WTC11 (cell line): ENCODE data around the gene WLS. TPM values are rescaled to one million over a fixed set of nuclear protein-coding genes. Genes with fewer than 3 reads are reported as not detected.

Source experiments
- ATAC-seq: fragments of 200-7000 bp; cut with Tn5 transposase; 2 replicates; pipeline ENCODE4 v1.10.0; 2021; ENCODE audit warnings: mild to moderate bottlenecking, moderate library complexity
- CTCF ChIA-PET: fragments of 300-600 bp; sonication (Branson Sonifier 250); formaldehyde crosslinking; loops from one replicate; lab custom pipeline; 2021; ENCODE audit warnings: antibody characterized with exemption; lab: Charles Lee
- POLR2A ChIA-PET: fragments of 350-600 bp; sonication (Branson Sonifier 250); formaldehyde crosslinking; loops from one replicate; lab custom pipeline; 2021; ENCODE audit warnings: antibody characterized with exemption; lab: Charles Lee
- DNase-seq: peaks from one replicate; pipeline ENCODE4 v3.0.0; 2021; ENCODE audit warnings: low spot score
- H3K27ac Mint-ChIP-seq: 2 replicates; pipeline ENCODE4 v1.8.0; 2021; ENCODE audit warnings: mixed read lengths
- H3K27me3 Mint-ChIP-seq: 2 replicates; pipeline ENCODE4 v1.8.0; 2021; ENCODE audit warnings: low read depth, mild to moderate bottlenecking, moderate library complexity, mixed read lengths
- H3K36me3 Mint-ChIP-seq: 2 replicates; pipeline ENCODE4 v1.8.0; 2021; ENCODE audit warnings: mixed read lengths
- H3K4me1 Mint-ChIP-seq: 2 replicates; pipeline ENCODE4 v1.8.0; 2022; ENCODE audit warnings: mixed read lengths
- H3K4me3 Mint-ChIP-seq: 2 replicates; pipeline ENCODE4 v1.8.0; 2021; ENCODE audit warnings: mild to moderate bottlenecking, moderate library complexity, mixed read lengths
- H3K9me3 Mint-ChIP-seq: 2 replicates; pipeline ENCODE4 v1.8.0; 2021; ENCODE audit warnings: mixed read lengths
- FOXK1 ChIP-seq: sonication (generic); formaldehyde crosslinking; IDR thresholded peaks from 2 replicates; pipeline ENCODE4 v1.8.0; 2022; ENCODE audit warnings: mild to moderate bottlenecking, moderate library complexity, missing genetic modification reagents
- GABPB1 ChIP-seq: sonication (generic); formaldehyde crosslinking; IDR thresholded peaks from 2 replicates; pipeline ENCODE4 v1.8.1; 2023; ENCODE audit warnings: mild to moderate bottlenecking, missing genetic modification reagents
- GTF2I ChIP-seq: fragments of 250-450 bp; sonication (Bioruptor Pico); conservative IDR thresholded peaks from 2 replicates; pipeline ENCODE4 v1.4.0; 2021; ENCODE audit warnings: mild to moderate bottlenecking
- HMGA2 ChIP-seq: fragments of 250-450 bp; sonication (Bioruptor Pico); IDR thresholded peaks from 2 replicates; pipeline ENCODE4 v1.4.0; 2021; ENCODE audit warnings: mild to moderate bottlenecking, moderate library complexity
- IRF2 ChIP-seq: sonication (generic); formaldehyde crosslinking; IDR thresholded peaks from 2 replicates; pipeline ENCODE4 v1.8.0; 2022; ENCODE audit warnings: low read depth, missing genetic modification reagents, borderline replicate concordance
- JUN ChIP-seq: sonication (generic); formaldehyde crosslinking; IDR thresholded peaks from 2 replicates; pipeline ENCODE4 v1.8.0; 2023; ENCODE audit warnings: mild to moderate bottlenecking, missing genetic modification reagents
- KAT7 ChIP-seq: sonication (generic); formaldehyde crosslinking; IDR thresholded peaks from 2 replicates; pipeline ENCODE4 v1.8.1; 2023; ENCODE audit warnings: missing genetic modification reagents, mild to moderate bottlenecking, borderline replicate concordance
- NFATC4 ChIP-seq: fragments of 250-450 bp; sonication (Bioruptor Pico); IDR thresholded peaks from 2 replicates; pipeline ENCODE4 v1.9.0; 2021; ENCODE audit warnings: mild to moderate bottlenecking
- NFE2L1 ChIP-seq: sonication (generic); formaldehyde crosslinking; IDR thresholded peaks from 2 replicates; pipeline ENCODE4 v1.8.1; 2023; ENCODE audit warnings: missing genetic modification reagents
- NFYB ChIP-seq: sonication (generic); formaldehyde crosslinking; conservative IDR thresholded peaks from 2 replicates; pipeline ENCODE4 v1.8.0; 2022; ENCODE audit warnings: low read depth, missing genetic modification reagents
- NR2C2 ChIP-seq: sonication (generic); formaldehyde crosslinking; IDR thresholded peaks from 2 replicates; pipeline ENCODE4 v1.8.0; 2022; ENCODE audit warnings: mild to moderate bottlenecking, missing genetic modification reagents
- RELA ChIP-seq: sonication (generic); formaldehyde crosslinking; IDR thresholded peaks from 2 replicates; pipeline ENCODE4 v1.8.1; 2022; ENCODE audit warnings: missing genetic modification reagents, mild to moderate bottlenecking, borderline replicate concordance
- SMAD3 ChIP-seq: sonication (generic); formaldehyde crosslinking; IDR thresholded peaks from 2 replicates; pipeline ENCODE4 v1.8.0; 2022; ENCODE audit warnings: missing genetic modification reagents, mild to moderate bottlenecking, borderline replicate concordance
- SMAD4 ChIP-seq: sonication (generic); formaldehyde crosslinking; IDR thresholded peaks from 2 replicates; pipeline ENCODE4 v1.8.0; 2022; ENCODE audit warnings: mild to moderate bottlenecking, missing genetic modification reagents
- TCF7 ChIP-seq: sonication (generic); formaldehyde crosslinking; IDR thresholded peaks from 2 replicates; pipeline ENCODE4 v1.8.0; 2022; ENCODE audit warnings: mild to moderate bottlenecking, low read depth, missing genetic modification reagents, moderate library complexity
- ZNF671 ChIP-seq: fragments of 250-450 bp; sonication (Bioruptor Pico); IDR thresholded peaks from 2 replicates; pipeline ENCODE4 v1.8.0; 2021; ENCODE audit warnings: mild to moderate bottlenecking
- total RNA-seq: library from RNA; stranded (reverse); gene quantifications from 3 replicates; pipeline ENCODE4 v1.2.3, GENCODE V29; 2021
- TF ChIP-seq, protein P1 (sequence below): sonication (generic); formaldehyde crosslinking; IDR thresholded peaks from 2 replicates; pipeline ENCODE4 v1.8.1; 2022; ENCODE audit warnings: mild to moderate bottlenecking, moderate library complexity, missing genetic modification reagents
- TF ChIP-seq, protein P2 (sequence below): sonication (generic); formaldehyde crosslinking; IDR thresholded peaks from 2 replicates; pipeline ENCODE4 v1.8.1; 2023; ENCODE audit warnings: mild to moderate bottlenecking, missing genetic modification reagents, borderline replicate concordance
- TF ChIP-seq, protein P3 (sequence below): fragments of 250-450 bp; sonication (Bioruptor Pico); conservative IDR thresholded peaks from 2 replicates; pipeline ENCODE4 v1.9.0; 2021; ENCODE audit warnings: mild to moderate bottlenecking
- TF ChIP-seq, protein P4 (sequence below): sonication (generic); formaldehyde crosslinking; conservative IDR thresholded peaks from 2 replicates; pipeline ENCODE4 v1.8.1; 2023; ENCODE audit warnings: mild to moderate bottlenecking, low read depth, missing genetic modification reagents, moderate library complexity
- TF ChIP-seq, protein P5 (sequence below): fragments of 250-450 bp; sonication (Bioruptor Pico); IDR thresholded peaks from 2 replicates; pipeline ENCODE4 v1.9.0; 2021; ENCODE audit warnings: mild to moderate bottlenecking

Gene WLS
- total RNA-seq, 1 experiment from 2014 or later = 4.5 TPM

DNA sequence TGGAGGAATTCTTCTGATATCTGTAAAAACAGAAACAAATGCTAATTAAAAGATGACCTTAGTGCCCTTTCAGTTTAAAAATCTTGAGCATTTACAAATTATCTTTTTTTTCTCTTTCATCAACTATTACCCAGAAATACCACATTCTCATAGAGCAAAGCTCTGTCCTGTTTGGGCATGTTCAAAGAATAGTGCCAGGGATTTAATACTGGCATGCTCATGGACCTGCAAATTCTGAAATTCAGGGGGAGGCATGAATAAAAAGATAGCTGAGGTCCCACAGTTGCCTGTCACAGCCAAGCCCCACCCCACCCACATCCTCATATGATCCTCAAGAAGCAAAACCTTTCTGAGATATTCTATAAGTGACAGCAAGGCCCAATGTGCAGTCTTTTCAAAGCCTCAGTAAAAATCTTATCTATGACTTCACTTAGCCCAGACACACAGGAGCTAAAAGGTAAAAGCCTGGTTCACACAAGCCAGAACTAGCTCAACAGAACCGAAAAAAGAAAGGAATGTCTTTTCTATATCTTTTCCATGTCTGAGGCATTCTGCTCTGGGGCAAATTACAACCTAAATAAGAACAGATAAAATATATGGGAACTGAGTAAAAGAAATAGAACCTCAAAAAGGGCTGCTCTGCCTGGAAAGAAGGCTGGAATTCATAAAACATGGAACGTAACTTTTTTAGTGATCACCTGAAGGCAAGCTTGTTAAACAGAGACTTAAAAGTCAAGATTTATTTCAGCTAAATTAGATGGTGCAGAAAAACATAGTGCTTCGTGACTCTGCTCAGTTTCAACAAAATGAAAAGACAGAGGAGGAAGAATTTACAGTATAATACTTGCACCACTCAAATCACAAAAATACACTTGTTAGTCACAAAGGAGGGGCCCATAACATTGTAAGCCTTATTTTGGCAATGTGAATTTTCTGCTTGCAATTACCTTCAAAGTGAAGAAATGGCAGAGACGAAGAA lies 11.0 kb downstream of the WLS start (continued):
- no peak for TF ChIP-seq FOXK1
- no peak for TF ChIP-seq NR2C2 (CRISPR knock-in tag)
- TF ChIP-seq NFE2L1 (CRISPR knock-in tag) = no peak
- no peak for TF ChIP-seq RELA (CRISPR knock-in tag)
- TF ChIP-seq GTF2I (CRISPR knock-in tag) = no peak
- no peak for TF ChIP-seq JUN (CRISPR knock-in tag)
- TF ChIP-seq, protein P1, sequence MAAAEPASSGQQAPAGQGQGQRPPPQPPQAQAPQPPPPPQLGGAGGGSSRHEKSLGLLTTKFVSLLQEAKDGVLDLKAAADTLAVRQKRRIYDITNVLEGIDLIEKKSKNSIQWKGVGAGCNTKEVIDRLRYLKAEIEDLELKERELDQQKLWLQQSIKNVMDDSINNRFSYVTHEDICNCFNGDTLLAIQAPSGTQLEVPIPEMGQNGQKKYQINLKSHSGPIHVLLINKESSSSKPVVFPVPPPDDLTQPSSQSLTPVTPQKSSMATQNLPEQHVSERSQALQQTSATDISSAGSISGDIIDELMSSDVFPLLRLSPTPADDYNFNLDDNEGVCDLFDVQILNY (CRISPR knock-in tag) = no peak
- TF ChIP-seq SMAD4 (CRISPR knock-in tag) = no peak
- no peak for TF ChIP-seq GABPB1 (CRISPR knock-in tag)
- TF ChIP-seq, protein P2, sequence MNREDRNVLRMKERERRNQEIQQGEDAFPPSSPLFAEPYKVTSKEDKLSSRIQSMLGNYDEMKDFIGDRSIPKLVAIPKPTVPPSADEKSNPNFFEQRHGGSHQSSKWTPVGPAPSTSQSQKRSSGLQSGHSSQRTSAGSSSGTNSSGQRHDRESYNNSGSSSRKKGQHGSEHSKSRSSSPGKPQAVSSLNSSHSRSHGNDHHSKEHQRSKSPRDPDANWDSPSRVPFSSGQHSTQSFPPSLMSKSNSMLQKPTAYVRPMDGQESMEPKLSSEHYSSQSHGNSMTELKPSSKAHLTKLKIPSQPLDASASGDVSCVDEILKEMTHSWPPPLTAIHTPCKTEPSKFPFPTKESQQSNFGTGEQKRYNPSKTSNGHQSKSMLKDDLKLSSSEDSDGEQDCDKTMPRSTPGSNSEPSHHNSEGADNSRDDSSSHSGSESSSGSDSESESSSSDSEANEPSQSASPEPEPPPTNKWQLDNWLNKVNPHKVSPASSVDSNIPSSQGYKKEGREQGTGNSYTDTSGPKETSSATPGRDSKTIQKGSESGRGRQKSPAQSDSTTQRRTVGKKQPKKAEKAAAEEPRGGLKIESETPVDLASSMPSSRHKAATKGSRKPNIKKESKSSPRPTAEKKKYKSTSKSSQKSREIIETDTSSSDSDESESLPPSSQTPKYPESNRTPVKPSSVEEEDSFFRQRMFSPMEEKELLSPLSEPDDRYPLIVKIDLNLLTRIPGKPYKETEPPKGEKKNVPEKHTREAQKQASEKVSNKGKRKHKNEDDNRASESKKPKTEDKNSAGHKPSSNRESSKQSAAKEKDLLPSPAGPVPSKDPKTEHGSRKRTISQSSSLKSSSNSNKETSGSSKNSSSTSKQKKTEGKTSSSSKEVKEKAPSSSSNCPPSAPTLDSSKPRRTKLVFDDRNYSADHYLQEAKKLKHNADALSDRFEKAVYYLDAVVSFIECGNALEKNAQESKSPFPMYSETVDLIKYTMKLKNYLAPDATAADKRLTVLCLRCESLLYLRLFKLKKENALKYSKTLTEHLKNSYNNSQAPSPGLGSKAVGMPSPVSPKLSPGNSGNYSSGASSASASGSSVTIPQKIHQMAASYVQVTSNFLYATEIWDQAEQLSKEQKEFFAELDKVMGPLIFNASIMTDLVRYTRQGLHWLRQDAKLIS (CRISPR knock-in tag) = no peak

DNA sequence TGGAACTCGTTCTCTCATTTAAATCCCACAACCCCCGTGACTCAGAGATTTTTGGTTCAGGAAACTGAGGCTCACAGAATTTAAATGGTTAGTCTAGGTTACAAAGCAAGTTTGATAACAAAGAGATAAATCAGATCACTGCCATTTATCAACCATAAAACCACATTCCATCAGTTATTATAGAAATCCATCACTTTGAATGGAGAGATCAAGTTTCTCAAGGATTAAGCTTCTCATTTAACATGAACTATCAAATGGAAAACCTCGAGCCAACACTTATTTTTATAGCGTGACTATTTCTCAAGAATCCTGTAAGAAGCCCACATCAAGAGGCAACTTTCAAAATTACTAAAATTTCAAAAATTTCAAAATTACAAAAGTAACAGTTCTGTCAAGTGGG lies 11.9 kb downstream of the WLS start:
- CTCF ChIA-PET = interaction anchor here (1.2 to 1.4 kb wide), 2 partner anchors 100 kb away, joined by 3 to 4 read pairs; no protein-coding TSS in a partner anchor
- no peak for ATAC-seq

More for the DNA sequence above, 11.9 kb downstream of the WLS start:
- no peaks in the 10 kb centered on the region for H3K36me3 Mint-ChIP-seq
- peaks cover 32% of the 10 kb centered on the region for H3K27me3 Mint-ChIP-seq
- no peak overlapping the region for H3K27ac Mint-ChIP-seq
- TF ChIP-seq, protein P3, sequence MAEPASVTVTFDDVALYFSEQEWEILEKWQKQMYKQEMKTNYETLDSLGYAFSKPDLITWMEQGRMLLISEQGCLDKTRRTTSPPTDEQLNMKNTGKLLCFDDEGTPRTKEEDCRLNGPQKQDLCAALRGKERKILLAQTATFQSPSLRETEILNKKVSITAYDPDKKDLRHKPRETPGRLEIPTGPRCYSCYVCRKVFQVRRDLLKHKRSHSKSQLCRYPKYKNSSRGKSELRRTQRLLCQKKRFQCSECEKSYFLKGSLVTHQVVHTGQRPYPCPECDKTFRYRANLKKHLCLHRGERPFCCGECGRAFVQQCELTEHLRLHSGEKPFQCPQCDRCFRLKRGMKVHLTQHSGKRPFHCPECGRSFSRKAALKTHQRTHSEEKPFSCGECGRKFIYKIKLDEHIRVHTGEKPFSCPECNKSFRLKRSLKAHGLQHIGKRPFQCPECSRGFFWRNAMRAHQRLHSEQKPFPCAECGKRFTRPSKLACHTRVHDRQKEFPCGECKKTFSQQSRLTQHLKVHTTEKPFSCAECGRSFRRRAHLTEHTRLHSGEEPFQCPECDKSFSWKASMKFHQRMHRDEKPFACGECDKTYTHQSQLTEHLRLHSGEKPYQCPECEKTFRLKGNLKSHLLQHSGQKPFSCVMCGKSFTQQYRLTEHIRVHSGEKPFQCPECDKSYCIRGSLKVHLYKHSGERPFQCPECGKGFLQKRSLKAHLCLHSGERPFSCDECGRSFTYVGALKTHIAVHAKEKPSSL (CRISPR knock-in tag) = no peak
- no peak for TF ChIP-seq SMAD3 (CRISPR knock-in tag)
- TF ChIP-seq, protein P4, sequence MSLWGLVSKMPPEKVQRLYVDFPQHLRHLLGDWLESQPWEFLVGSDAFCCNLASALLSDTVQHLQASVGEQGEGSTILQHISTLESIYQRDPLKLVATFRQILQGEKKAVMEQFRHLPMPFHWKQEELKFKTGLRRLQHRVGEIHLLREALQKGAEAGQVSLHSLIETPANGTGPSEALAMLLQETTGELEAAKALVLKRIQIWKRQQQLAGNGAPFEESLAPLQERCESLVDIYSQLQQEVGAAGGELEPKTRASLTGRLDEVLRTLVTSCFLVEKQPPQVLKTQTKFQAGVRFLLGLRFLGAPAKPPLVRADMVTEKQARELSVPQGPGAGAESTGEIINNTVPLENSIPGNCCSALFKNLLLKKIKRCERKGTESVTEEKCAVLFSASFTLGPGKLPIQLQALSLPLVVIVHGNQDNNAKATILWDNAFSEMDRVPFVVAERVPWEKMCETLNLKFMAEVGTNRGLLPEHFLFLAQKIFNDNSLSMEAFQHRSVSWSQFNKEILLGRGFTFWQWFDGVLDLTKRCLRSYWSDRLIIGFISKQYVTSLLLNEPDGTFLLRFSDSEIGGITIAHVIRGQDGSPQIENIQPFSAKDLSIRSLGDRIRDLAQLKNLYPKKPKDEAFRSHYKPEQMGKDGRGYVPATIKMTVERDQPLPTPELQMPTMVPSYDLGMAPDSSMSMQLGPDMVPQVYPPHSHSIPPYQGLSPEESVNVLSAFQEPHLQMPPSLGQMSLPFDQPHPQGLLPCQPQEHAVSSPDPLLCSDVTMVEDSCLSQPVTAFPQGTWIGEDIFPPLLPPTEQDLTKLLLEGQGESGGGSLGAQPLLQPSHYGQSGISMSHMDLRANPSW (CRISPR knock-in tag) = no peak
- no peak for TF ChIP-seq ZNF671 (CRISPR knock-in tag)
- TF ChIP-seq HMGA2 = no peak
- TF ChIP-seq NFATC4 (CRISPR knock-in tag) = no peak
- TF ChIP-seq, protein P5, sequence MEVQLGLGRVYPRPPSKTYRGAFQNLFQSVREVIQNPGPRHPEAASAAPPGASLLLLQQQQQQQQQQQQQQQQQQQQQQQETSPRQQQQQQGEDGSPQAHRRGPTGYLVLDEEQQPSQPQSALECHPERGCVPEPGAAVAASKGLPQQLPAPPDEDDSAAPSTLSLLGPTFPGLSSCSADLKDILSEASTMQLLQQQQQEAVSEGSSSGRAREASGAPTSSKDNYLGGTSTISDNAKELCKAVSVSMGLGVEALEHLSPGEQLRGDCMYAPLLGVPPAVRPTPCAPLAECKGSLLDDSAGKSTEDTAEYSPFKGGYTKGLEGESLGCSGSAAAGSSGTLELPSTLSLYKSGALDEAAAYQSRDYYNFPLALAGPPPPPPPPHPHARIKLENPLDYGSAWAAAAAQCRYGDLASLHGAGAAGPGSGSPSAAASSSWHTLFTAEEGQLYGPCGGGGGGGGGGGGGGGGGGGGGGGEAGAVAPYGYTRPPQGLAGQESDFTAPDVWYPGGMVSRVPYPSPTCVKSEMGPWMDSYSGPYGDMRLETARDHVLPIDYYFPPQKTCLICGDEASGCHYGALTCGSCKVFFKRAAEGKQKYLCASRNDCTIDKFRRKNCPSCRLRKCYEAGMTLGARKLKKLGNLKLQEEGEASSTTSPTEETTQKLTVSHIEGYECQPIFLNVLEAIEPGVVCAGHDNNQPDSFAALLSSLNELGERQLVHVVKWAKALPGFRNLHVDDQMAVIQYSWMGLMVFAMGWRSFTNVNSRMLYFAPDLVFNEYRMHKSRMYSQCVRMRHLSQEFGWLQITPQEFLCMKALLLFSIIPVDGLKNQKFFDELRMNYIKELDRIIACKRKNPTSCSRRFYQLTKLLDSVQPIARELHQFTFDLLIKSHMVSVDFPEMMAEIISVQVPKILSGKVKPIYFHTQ = no peak
- TF ChIP-seq NFE2L1 (CRISPR knock-in tag) = no peak
- no peak for TF ChIP-seq IRF2
- no peak for TF ChIP-seq NR2C2 (CRISPR knock-in tag)
- no peak for TF ChIP-seq TCF7 (CRISPR knock-in tag)
- no peak for TF ChIP-seq NFYB (CRISPR knock-in tag)
- no peak for TF ChIP-seq KAT7 (CRISPR knock-in tag)
- TF ChIP-seq RELA (CRISPR knock-in tag) = no peak
- H3K4me3 Mint-ChIP-seq = no peak overlapping the region
- peaks cover 21% of the 10 kb centered on the region for H3K4me1 Mint-ChIP-seq
- POLR2A ChIA-PET = no interaction called here
- no peaks in the 10 kb centered on the region for H3K9me3 Mint-ChIP-seq
- no peak for DNase-seq
